Smooth muscle cell of the brain vasculature (primary cell): ENCODE measurements around the gene LSS.
"Not testable (repeated sequence)": the region's sequence is repeated elsewhere in the genome, so short reads cannot be mapped to it uniquely, and the experiment has no call there.

Source experiments
- DNase-seq: peaks from one replicate; pipeline ENCODE4 v3.0.0-alpha.2; 2012; ENCODE audit warnings: low read depth, low spot score

Gene LSS

GRCh38 chr21:46205766-46206162 is 22.8 kb downstream of the LSS start:
- no peak for DNase-seq

- DNase-seq: no peak
Measured at GRCh38 chr21:46205166-46205565, 23.4 kb downstream of the LSS start.

GRCh38 chr21:46203203-46203600 is 25.4 kb downstream of the LSS start:
- DNase-seq: no peak

- no peak for DNase-seq
Measured at GRCh38 chr21:46202592-46203202, 25.9 kb downstream of the LSS start.

GRCh38 chr21:46200877-46201803 is 27.4 kb downstream of the LSS start:
- DNase-seq: not testable (repeated sequence)

- no peak for DNase-seq
Measured at GRCh38 chr21:46199436-46200373, 28.9 kb downstream of the LSS start.

- DNase-seq: no peak
Measured at GRCh38 chr21:46196733-46197132, 31.8 kb downstream of the LSS start.

GRCh38 chr21:46195595-46196195 is 32.9 kb downstream of the LSS start:
- DNase-seq: no peak

- DNase-seq: no peak
Measured at GRCh38 chr21:46194374-46195334, 33.9 kb downstream of the LSS start.

- DNase-seq: no peak
Measured at GRCh38 chr21:46193829-46194373, 34.7 kb downstream of the LSS start.

- no peak for DNase-seq
Measured at GRCh38 chr21:46191686-46192575, 36.6 kb downstream of the LSS start.

GRCh38 chr21:46191257-46191685 is 37.3 kb downstream of the LSS start:
- DNase-seq: peak; percentile 36

GRCh38 chr21:46190491-46191131 is 38.0 kb downstream of the LSS start:
- no peak for DNase-seq

- no peak for DNase-seq
Measured at GRCh38 chr21:46189959-46190490, 38.5 kb downstream of the LSS start.

- DNase-seq: peak; percentile 36
Measured at GRCh38 chr21:46189213-46189958, 39.2 kb downstream of the LSS start.

- peak; percentile 24 for DNase-seq
Measured at GRCh38 chr21:46188226-46189212, 40.1 kb downstream of the LSS start.
